NCI-H460 (cell line): Measurements from ENCODE around the gene ENKD1. TPM values are rescaled to one million over a fixed set of nuclear protein-coding genes. Genes with fewer than 3 reads are reported as not detected.

ENCODE experiments used
- total RNA-seq: library from RNA; depleted of rRNA; stranded (reverse); fragments of >200 nt; shearing (Covaris generic); gene quantifications from 2 replicates; pipeline ENCODE4 v1.2.3, GENCODE V29; 2014; rRNA removed

The ENKD1 gene
- total RNA-seq, 1 experiment from 2014 or later, result 10.4 TPM

Other genes starting within 250 kb of the ENKD1 start
- gene HSD11B2, start 235.6 kb downstream of the ENKD1 start, total RNA-seq, result 0.17 and 1.2 TPM in 2 replicates
- 66.7 and 69.8 TPM in 2 replicates for gene ATP6V0D1, start 185.6 kb downstream of the ENKD1 start, total RNA-seq
- not detected in 2 replicates for gene AGRP, start 183.2 kb downstream of the ENKD1 start, total RNA-seq
- gene RIPOR1, start 137.9 kb downstream of the ENKD1 start, total RNA-seq, result 21.9 and 24.1 TPM in 2 replicates
- 41.6 and 55.9 TPM in 2 replicates for gene CTCF, start 104.2 kb downstream of the ENKD1 start, total RNA-seq
- gene CARMIL2, start 21.6 kb downstream of the ENKD1 start, total RNA-seq, result 0.32 and 0.40 TPM in 2 replicates
- gene ACD, start 6.5 kb downstream of the ENKD1 start, total RNA-seq, result 27.7 and 37.9 TPM in 2 replicates
- 3.4 and 6.5 TPM in 2 replicates for gene PARD6A, start 5.8 kb downstream of the ENKD1 start, total RNA-seq
- gene C16orf86, start 64 bp upstream of the ENKD1 start, total RNA-seq, result 0.27 TPM in 1 of 2 replicates, not detected in the other
- gene GFOD2, start 52.6 kb upstream of the ENKD1 start, total RNA-seq, result 15.0 and 17.4 TPM in 2 replicates
- gene RANBP10, start 139.8 kb upstream of the ENKD1 start, total RNA-seq, result 6.8 and 8.2 TPM in 2 replicates
- 0.45 TPM in 1 of 2 replicates, not detected in the other for gene TSNAXIP1, start 140.1 kb upstream of the ENKD1 start, total RNA-seq
- gene THAP11, start 175.6 kb upstream of the ENKD1 start, total RNA-seq, result 43.6 and 49.4 TPM in 2 replicates
- gene NUTF2, start 180.2 kb upstream of the ENKD1 start, total RNA-seq, result 260 and 267 TPM in 2 replicates
- 26.4 and 28.4 TPM in 2 replicates for gene CENPT, start 180.9 kb upstream of the ENKD1 start, total RNA-seq
- 52.6 and 55.4 TPM in 2 replicates for gene EDC4, start 206.3 kb upstream of the ENKD1 start, total RNA-seq
- 0.87 and 1.9 TPM in 2 replicates for gene NRN1L, start 218.1 kb upstream of the ENKD1 start, total RNA-seq
- 5.3 and 6.5 TPM in 2 replicates for gene PSKH1, start 226.5 kb upstream of the ENKD1 start, total RNA-seq